Astrocyte (in vitro differentiated cells and primary cell): ENCODE measurements around the gene CRELD2.

Experiments
- EZH2 ChIP-seq: IDR thresholded peaks from 2 replicates; pipeline ENCODE4 v1.6.1; 2012; ENCODE audit warnings: mild to moderate bottlenecking, low read length, inconsistent platforms; ENCODE audit not compliant: insufficient read depth
- TF ChIP-seq, protein P1 (sequence below): IDR thresholded peaks from 2 replicates; pipeline ENCODE4 v1.5.1; 2011; ENCODE audit warnings: low read depth, mild to moderate bottlenecking, inconsistent platforms, low read length, moderate library complexity; ENCODE audit not compliant: insufficient read depth

DNA sequence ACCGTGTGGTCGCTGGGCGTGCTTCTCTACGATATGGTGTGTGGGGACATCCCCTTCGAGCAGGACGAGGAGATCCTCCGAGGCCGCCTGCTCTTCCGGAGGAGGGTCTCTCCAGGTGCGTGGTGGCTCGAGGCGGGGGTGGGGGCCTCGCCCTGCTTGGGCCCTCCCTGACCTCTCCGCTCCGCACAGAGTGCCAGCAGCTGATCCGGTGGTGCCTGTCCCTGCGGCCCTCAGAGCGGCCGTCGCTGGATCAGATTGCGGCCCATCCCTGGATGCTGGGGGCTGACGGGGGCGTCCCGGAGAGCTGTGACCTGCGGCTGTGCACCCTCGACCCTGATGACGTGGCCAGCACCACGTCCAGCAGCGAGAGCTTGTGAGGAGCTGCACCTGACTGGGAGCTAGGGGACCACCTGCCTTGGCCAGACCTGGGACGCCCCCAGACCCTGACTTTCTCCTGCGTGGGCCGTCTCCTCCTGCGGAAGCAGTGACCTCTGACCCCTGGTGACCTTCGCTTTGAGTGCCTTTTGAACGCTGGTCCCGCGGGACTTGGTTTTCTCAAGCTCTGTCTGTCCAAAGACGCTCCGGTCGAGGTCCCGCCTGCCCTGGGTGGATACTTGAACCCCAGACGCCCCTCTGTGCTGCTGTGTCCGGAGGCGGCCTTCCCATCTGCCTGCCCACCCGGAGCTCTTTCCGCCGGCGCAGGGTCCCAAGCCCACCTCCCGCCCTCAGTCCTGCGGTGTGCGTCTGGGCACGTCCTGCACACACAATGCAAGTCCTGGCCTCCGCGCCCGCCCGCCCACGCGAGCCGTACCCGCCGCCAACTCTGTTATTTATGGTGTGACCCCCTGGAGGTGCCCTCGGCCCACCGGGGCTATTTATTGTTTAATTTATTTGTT, 44.6 kb downstream of the CRELD2 start:
- TF ChIP-seq, protein P1, sequence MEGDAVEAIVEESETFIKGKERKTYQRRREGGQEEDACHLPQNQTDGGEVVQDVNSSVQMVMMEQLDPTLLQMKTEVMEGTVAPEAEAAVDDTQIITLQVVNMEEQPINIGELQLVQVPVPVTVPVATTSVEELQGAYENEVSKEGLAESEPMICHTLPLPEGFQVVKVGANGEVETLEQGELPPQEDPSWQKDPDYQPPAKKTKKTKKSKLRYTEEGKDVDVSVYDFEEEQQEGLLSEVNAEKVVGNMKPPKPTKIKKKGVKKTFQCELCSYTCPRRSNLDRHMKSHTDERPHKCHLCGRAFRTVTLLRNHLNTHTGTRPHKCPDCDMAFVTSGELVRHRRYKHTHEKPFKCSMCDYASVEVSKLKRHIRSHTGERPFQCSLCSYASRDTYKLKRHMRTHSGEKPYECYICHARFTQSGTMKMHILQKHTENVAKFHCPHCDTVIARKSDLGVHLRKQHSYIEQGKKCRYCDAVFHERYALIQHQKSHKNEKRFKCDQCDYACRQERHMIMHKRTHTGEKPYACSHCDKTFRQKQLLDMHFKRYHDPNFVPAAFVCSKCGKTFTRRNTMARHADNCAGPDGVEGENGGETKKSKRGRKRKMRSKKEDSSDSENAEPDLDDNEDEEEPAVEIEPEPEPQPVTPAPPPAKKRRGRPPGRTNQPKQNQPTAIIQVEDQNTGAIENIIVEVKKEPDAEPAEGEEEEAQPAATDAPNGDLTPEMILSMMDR = no peak
- TF ChIP-seq EZH2 = no peak
